Choroid plexus epithelial cell (primary cell): ENCODE measurements around the gene ADCY9.

Experiments used
- DNase-seq: peaks from one replicate; pipeline ENCODE4 v3.0.0-alpha.2; 2010; ENCODE audit warnings: low read depth
- H3K4me3 ChIP-seq: 2 replicates; pipeline ENCODE4 v1.5.1; 2011; ENCODE audit warnings: low read depth, mild to moderate bottlenecking, control low read depth, low read length, moderate library complexity
- CTCF ChIP-seq: conservative IDR thresholded peaks from 2 replicates; pipeline ENCODE4 v1.5.1; 2011; ENCODE audit warnings: low read depth, mild to moderate bottlenecking, control low read depth, inconsistent platforms, low read length, moderate library complexity

Gene ADCY9

GRCh38 chr16:4152267-4152666 is 36.0 kb upstream of the ADCY9 start:
- H3K4me3 ChIP-seq: no peak overlapping the region
- TF ChIP-seq CTCF: no peak
- no peak for DNase-seq

- DNase-seq: no peak
- no peak overlapping the region for H3K4me3 ChIP-seq
- TF ChIP-seq CTCF: no peak
Measured at GRCh38 chr16:4147236-4147635, 31.0 kb upstream of the ADCY9 start.

GRCh38 chr16:4142268-4142667 is 26.0 kb upstream of the ADCY9 start:
- no peak for TF ChIP-seq CTCF
- no peak overlapping the region for H3K4me3 ChIP-seq
- no peak for DNase-seq

GRCh38 chr16:4141604-4142003 is 25.4 kb upstream of the ADCY9 start:
- TF ChIP-seq CTCF: no peak
- DNase-seq: no peak
- H3K4me3 ChIP-seq: no peak overlapping the region

GRCh38 chr16:4140652-4141051 is 24.4 kb upstream of the ADCY9 start:
- DNase-seq: peak; percentile 71
- no peak overlapping the region for H3K4me3 ChIP-seq
- no peak for TF ChIP-seq CTCF

- H3K4me3 ChIP-seq: no peak overlapping the region
- no peak for DNase-seq
- no peak for TF ChIP-seq CTCF
Measured at GRCh38 chr16:4139968-4140367, 23.7 kb upstream of the ADCY9 start.

- peak; percentile 27 for DNase-seq
- H3K4me3 ChIP-seq: no peak overlapping the region
- TF ChIP-seq CTCF: no peak
Measured at GRCh38 chr16:4138713-4139112, 22.5 kb upstream of the ADCY9 start.
